GM18502 (cell line): ENCODE measurements around the gene BCL2L13.

ENCODE experiments used
- ATAC-seq: cut with Tn5 transposase; IDR thresholded peaks from one replicate; pipeline ENCODE4 v1.9.1; 2021; ENCODE audit warnings: mild to moderate bottlenecking; ENCODE audit not compliant: unreplicated experiment, poor library complexity

The BCL2L13 gene

DNA sequence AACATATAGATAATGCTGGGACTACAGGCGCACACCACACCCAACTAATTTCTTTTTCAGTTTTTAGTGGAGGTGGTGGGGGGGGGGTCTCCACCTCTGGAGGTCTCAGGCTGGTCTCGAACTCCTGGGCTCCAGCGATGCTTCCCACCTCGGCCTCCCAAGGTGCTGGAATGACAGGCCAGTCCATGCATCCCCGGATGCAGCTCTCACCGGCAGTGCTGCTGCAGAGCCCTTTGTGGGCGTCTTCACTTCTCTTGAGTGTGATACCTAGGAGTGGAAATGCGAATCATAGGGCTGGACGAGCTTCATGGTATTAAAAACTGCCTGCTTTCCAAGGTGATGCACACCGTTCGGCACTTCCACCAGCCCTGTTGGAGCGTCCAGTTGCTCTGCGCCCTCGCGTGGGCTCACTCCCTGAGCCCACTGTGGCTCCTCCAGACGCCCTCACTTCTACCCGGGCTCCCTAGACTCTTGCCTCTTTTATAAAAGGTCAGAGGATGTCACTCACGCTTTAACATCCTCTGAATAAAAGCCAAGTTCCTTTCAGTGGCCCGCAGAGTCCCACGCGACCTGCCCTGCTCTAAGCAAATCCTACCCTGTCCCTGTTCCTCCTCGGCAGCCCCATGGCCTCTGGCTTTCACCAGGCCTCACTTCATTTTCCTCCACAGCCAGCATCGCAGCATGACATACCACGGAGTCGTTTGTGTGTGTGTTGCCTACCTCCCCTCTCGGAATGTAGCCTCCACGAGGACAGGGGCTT lies 136.5 kb downstream of the BCL2L13 start:
- ATAC-seq = no peak

DNA sequence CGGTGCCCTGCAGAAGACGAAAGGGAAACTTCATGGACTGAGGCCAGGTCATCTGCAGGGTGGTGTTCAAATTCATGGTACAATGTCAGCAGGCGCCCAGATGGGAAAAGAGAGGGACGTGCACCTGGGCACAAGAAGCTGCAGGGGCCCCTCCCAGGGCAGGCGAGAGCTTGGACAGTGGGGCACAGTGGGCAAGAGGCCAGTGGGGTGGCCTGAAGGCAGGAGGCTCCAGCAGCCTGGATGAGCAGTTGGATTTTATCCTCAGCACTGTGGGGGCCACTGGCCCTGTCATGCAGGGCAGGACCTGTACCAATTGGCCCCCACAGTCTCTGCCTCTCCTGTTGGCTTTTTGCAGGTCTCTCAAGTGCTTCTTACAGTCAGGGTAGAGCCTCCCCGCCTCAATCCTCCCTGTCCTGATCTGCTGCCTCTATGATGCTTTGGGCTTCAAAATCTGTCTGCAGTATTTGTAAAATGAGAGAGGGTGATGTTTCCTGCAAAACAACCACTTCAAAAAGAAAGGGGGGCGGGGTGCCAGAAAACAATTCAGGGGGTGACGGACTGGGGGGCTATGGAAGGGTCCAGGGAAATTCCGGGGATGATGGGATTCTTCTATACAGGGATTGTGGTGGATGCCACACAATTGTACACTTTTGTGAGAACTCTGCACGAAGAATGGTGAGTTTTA lies 137.4 kb downstream of the BCL2L13 start:
- no peak for ATAC-seq

DNA sequence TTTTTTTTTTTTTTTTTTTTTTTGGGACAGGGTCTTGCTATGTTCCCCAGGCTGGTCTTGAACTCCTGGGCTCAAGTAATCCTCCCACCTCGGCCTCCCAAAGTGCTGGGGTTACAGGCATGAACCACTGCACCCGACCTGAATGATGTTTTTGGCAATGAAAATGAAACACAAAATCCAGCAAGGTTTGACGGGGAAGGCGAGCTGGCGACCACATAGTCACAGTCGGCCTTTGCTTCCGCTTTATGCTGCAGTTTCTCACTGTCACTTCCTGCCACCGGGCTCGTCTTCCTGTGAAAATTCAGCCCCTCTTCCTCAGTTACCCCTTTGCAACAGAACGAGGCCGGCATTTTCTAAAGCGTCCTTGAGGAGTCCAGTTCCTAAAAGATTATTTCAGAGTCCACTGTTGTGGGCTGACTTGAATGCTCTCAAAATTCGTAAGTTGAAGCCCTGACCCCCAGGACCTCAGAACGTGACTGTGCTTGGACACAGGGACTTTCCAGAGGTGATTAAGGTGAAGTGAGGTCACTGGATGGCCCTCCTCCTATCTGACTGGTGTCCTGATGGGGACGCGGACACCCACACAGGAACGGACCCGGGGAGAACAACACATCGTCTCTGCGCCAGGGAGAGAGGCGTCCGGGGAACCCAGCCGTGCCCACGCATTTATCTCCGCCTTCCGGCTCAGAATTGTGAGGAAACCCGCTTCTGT lies 138.6 kb downstream of the BCL2L13 start:
- peak; percentile 33 for ATAC-seq

DNA sequence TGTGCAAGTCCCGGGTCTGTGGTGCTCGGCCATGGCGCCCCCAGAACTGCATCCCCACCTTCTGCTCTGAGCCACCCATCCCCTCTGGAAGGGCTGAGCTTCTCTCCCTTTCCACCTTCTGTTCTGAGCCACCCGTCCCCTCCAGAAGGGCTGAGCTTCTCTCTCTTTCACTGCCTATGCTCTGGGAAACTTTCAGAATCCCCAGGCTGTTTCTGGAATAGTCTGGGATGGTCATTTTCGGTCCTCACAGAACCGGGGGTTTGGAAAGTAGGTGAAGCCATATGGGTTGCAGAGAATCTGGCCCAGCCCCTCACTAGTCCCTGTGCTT lies 139.1 kb downstream of the BCL2L13 start:
- ATAC-seq = no peak

DNA sequence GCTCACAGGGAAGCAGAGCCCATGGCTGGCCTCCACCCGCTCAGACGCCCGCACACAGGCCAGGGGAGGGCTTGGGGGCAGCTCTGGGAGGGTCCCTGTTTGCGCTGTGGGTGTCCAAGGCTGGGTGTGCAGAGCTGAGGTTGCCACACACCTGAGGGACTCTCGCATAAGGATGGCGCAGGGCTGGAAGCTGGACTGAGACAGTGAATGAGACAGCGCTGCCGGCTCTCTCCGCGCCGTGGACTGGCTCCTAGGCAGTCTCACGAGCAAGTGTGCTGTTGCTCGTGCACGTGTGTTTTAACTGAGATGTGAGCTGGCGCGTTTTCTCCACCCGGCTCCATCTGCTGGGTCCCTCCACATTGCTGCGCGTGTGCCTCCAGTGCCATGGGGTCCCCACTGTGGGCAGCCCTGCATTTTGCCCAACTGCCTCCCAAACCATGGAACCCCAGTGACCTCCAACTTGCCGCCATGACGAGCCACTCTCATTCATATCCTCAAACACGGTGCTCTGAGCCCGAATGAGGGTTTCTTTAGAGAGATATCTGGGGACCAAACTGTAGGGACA lies 139.9 kb downstream of the BCL2L13 start:
- no peak for ATAC-seq

DNA sequence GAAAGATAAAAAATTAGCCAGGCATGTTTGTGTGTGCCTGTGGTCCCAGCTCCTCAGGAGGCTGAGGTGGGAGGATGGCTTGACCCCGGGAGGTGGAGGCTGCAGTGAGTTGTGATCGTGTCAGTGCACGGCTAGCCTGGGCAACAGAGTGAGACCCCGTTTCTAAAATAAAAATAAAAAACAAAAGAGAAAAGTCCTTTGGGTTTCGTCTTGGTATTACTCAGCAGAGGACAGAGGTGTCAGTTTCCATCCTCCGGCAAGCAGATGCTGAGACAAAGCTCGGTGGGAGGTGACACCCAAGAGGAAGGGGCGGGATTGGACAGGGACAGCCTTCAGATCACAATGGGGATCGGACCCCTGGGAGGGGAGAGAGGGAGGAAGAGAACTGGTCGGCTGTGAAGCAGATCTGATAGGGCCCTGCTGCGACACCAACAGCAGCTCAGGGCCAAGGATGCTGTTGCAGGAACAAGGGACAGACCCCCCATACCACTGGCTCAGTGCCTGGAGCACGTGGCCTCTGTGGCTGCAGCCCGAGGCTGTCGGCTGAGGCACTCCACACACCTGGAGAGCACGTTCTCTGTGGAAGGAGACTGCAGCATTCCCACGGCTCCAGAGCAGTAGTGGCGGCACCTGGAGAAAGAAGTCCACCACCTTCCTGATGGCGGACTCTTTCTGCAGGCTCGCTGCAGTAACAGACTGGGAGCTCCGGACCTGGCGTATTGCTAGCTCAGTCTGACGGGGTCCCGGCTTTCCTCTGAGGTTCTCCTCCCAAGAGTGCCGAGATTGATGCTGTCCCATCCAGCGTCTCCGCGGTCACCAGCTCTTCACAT lies 140.9 kb downstream of the BCL2L13 start:
- peak; percentile 51 for ATAC-seq

DNA sequence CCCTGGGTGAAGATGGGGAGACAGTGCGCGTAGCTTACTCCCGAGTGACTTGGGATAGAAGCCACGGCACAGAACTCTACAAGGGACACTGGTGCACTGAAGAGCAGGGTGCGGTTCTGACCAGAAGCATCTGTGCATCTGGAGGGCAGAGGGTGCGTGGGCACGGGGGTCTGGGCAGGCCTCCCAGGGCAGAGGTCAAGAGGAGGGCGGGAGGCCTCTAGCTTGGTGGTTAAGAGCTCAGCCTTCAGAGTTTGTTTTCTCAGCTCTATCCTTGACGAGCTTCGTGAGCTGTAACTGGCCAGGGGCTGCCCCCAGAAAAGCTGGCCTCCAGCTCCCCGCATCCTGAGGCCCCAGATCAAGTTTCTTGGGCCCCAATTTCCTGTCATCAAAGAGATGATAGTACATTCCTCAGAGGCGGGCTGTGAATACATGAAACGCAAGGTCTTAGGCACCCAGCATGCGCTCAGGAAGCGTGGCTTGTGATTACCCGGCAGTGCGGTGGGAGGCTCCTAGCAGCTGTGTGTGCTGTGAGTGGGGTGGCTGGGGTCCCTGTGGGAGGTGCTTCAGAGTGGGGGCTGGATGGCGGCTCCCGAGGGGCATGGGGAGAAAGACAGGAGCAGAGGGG lies 141.7 kb downstream of the BCL2L13 start:
- ATAC-seq = no peak
